Subcutaneous adipose tissue (tissue), 4 donors: Measurements from ENCODE around the gene SEC22A. TPM values are rescaled to one million over a fixed set of nuclear protein-coding genes. Genes with fewer than 3 reads are reported as not detected.

Experiments
- total RNA-seq, 4 donors: library from RNA; depleted of rRNA; stranded (reverse); fragments of >200 nt; gene quantifications; one replicate each; pipeline ENCODE4 v1.1.0, GENCODE V29; 2016
- TF ChIP-seq, protein P1 (sequence below): fragments of 450-650 bp; IDR thresholded peaks from one replicate; pipeline ENCODE4 v1.5.1; 2016; ENCODE audit warnings: low read depth, mild to moderate bottlenecking, control low read depth, antibody characterized with exemption, moderate library complexity

Gene SEC22A
- total RNA-seq, 4 donors from 2014 or later, result 11.3 to 28.7 (median 22.0) TPM

DNA sequence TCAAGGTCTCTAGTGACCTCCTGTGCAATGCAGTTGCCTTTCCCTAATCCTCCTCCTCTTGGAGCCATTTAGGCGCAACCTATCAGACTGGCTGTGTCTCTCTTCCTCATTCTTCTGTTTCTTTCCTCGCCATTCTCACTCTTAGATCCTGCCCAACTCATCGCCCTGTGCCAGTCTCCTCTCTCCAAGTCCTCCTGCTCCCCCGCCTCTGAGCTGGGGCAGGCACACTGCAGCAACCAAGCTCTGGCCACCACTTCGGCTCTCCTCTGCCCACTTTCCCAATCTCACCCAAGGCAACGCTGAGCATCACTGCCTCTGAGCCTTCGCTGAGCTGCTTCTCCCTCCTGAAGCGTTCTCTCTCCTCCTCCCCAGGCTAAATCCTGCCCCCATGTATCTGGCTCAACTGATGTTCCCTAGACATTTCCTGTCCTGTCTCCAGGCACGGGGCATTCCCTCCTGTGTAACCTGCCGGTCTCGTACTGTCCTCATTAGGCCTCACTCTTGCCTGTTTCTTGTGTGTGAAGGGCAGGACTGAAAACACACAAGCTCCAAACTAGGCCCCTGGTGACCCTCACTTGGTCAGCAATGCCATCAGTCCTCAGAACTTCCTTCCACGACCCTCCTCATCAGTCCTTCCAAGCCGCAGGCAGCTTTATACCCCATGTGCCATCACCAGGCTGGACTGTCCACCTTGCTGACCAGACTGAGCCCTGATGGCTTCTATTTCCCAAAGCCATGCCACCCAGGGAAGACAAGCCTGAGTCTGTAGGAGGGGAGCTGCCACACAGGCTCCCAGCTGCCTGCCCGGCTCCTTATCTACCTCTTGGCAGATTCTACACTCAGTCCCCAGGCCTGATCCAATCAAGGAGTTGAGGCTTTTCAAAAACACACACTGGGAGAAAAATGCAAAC, 85.6 kb downstream of the SEC22A start:
- TF ChIP-seq, protein P1, sequence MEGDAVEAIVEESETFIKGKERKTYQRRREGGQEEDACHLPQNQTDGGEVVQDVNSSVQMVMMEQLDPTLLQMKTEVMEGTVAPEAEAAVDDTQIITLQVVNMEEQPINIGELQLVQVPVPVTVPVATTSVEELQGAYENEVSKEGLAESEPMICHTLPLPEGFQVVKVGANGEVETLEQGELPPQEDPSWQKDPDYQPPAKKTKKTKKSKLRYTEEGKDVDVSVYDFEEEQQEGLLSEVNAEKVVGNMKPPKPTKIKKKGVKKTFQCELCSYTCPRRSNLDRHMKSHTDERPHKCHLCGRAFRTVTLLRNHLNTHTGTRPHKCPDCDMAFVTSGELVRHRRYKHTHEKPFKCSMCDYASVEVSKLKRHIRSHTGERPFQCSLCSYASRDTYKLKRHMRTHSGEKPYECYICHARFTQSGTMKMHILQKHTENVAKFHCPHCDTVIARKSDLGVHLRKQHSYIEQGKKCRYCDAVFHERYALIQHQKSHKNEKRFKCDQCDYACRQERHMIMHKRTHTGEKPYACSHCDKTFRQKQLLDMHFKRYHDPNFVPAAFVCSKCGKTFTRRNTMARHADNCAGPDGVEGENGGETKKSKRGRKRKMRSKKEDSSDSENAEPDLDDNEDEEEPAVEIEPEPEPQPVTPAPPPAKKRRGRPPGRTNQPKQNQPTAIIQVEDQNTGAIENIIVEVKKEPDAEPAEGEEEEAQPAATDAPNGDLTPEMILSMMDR, result no peak

DNA sequence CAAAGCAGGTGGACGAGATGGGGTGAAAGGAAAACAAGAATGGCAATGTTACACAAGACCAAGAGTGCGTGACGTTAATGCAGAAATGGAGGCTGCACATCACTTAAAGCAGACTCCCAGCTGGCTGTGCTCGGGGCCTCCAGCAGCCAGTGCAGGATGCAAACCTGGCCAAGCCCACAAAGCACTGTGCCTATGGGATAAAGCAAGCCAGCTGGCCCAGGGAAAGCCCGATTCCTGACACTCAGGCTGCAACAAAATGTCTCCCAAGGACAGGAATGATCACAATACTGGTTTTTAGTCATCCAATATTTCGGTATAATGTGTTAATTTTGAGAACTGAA, 86.2 kb downstream of the SEC22A start:
- TF ChIP-seq, protein P1, result no peak

DNA sequence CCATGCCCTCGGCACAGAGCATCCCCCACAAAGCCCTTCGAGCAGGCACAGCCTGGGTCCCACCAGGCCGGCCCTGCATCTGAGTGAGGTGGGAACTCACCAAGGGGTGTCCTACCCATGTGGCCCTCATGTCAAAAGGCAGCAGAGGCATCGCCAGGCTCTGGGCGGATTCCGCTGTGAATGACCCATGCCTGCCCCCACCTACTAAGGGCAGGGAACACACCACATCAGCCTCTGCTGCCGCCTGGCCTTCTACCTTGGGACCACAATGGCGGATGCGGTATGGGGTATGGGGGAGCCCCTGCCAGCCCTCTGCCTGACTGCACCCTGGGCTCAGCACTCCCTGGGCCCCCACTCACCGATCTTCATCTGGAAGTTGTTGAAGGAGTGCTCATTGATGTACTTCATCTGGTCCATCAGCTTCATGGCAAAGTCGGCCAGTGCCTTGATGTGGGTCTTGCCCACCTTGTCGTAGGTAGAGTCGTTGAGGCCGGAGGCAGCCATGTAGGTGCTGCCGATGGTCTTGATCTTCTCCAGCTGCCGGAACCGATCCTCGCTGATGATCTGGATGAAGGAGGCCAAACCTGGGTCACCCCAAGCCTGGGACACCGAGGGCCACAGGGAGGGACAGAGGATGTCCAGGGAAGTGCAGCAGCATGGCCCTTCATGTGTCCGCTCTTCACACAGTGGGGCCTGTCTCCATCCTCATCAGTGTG, 87.8 kb downstream of the SEC22A start:
- TF ChIP-seq, protein P1, result no peak

DNA sequence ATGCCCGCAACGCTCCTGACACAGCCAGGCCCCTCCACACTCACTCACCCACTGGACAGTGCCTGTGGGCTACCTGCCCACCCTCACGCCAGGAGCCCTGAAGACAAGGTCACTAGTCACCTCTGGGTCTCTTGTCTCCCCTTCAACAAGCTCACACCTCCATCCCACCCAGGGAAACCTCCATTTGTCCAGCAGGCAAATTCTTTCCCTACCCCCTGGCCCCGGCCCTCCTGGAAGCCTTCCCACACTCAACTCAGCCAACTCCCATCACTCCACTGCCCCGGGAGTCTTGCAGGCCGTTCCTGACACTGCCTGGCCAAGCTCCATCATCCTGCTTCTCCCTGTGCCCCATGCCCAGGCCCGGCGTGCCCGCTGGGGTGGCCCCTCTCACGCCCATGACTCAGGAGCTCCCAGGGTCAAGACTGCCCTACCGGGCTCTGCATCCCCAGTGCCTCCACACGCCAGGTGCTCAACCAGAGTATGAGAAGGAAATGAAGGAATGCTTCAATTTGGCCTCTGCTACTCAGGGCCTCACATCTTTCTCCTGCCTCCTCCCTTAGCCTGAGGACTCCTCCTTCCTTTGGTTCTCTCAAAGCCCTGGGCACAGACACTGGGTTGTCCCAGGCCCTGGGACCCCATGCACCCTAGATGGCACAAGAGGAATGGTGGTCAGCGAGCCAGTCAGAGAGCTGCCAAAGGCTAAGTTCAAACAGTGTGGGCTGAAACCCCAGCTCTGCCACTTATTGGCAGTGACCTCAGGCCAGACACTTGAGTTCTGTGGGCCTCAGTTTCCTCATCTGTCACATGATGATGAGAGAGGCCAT, 88.6 kb downstream of the SEC22A start:
- TF ChIP-seq, protein P1, result no peak

DNA sequence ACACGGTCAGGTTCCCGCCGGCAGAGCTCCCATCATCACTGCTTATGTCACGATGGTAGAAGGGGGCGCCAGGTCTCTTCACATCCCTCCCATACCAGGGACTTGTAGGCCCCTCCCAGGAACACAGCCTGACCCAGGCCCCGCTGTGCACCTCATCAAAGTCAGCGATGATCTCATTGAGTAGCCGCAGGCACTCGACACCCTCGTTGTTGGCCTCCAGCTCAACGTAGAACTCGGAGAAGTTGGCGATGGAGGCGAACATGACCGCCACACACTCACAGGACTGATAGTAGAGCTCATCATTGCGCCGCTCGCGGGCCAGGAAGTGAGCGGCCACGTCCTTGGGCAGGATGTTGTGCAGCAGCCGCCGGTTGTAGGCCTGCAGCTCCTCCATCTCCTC, 89.2 kb downstream of the SEC22A start:
- TF ChIP-seq, protein P1, result no peak

DNA sequence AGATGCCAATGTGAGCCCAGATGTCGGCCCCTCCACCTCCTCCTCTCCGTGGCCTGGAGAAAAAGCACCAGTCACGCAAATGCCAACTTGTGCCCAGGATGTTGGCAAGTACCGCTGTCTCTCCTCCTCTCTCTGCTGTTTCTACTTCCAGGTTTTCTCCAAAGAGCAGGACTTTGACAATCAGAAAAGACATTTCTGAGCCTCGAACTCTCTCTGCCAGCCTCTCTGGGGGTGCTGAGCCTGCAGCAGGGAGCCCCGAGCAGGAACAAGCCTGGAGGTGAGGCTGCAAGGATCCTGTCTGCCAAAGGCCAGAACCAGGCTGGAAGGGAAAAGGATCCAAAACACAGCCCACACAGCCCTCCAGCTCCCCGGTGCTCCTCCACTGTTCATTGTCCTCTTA, 89.7 kb downstream of the SEC22A start:
- TF ChIP-seq, protein P1, result no peak
